ENCODE results near the gene PIRT.

The PIRT gene

DNA sequence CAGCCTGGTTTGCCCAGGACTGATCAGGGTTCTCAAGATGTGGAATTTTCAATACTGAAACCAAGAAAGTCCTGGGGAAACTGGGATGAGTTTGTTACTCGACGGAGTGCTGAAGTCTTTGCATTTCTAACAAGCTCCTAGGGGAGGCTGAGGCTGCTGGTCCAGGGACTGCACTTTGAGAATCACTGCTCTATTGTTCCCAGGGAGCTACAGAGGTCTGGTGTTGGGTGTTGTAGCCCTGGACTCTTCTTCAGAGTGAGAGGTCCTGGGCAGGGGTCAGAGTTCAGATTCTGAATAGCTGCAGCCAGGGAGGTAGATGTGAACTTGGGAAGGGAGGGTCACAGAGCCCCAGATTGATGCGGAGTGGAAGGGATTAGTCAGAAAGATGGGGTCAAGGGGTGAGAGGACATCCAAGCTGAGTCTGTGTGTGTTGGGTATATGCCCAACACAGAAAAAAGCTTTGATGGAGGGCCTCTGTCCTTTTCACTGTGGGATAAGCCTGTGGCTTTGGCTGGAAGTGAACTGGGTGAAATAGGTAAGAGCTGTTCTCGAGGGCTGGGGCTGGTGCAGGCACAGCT lies 48.1 kb downstream of the PIRT start:
- no peak for DNase-seq (ENCODE audit: insufficient read length, low spot score)

DNA sequence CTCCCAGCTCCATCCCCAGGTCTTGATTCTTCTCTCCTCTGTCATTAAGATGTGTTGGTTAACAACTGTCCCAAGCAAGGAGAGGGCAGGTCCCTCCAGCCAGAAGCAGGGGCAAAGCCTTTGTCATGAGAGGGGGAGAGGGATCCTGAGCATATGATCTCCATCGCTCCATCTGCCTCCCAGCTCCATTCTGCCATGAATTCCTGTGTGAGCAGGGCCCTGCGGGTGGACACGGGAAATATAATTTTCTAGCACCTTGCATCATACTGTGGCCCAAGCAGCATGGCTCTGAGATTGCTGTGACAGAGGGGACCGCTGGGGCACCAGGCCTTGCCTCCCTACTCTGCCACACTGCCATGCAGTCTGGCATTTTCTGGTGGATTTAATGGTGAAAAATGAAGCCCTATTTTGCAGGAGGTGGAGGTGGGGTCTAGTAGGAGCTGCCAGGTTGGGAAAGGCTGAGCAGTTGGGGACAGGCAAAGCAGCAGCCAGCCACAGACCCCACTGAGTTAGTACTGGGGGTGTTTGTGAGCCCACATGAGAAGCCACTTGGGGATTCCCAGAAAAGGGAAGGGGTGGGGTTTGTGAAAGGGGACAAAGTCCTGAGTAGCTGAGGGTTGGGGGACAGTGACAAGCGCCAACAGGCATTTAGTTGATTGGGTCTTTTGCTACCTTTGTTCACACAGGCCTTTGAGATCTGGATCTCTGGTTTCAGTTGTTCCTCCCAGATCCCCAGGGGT lies 50.4 kb downstream of the PIRT start:
- FAIRE-seq (no peak), DNase-seq (ENCODE audit: insufficient read length, low spot score) (no peak)
- no peak for TF ChIP-seq POLR2A (IDR thresholded peaks at IDR 0.05; ENCODE audit: low read depth, low read length)

More for the DNA sequence above, 48.1 kb downstream of the PIRT start:
- no peak for FAIRE-seq
- no peak for TF ChIP-seq POLR2A (IDR thresholded peaks at IDR 0.05; ENCODE audit: low read depth, low read length)

DNA sequence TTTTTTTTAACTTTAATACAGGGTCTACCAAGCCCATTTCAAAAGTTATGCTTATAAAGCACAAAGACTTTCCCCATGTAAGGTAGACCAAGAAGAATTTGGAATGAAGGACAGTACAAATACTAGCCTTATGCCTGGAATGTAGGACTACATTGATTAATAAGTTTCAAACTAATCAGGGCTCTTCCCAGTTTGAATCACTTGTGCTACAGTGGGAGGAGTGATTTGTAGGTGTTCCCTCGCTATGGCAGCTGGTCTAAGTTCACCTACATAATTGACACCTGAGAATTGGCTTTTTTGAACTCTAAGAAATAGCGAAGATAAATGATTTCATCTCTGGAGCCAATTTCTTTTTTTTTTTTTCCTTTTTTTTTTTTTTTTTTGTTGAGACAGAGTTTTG lies 52.6 kb downstream of the PIRT start:
- TF ChIP-seq POLR2A (IDR thresholded peaks at IDR 0.05; ENCODE audit: low read depth, low read length) = no peak
- no peak for DNase-seq (ENCODE audit: insufficient read length, low spot score)
- FAIRE-seq = no peak

- no peak for FAIRE-seq
- no peak for TF ChIP-seq POLR2A (IDR thresholded peaks at IDR 0.05; ENCODE audit: low read depth, low read length)
- DNase-seq (ENCODE audit: insufficient read length, low spot score) = no peak
Observed at GRCh38 chr17:10779609-10780008, 58.3 kb downstream of the PIRT start.

GRCh38 chr17:10777890-10778289 lies 60.0 kb downstream of the PIRT start:
- FAIRE-seq (no peak), DNase-seq (ENCODE audit: insufficient read length, low spot score) (no peak)
- no peak for TF ChIP-seq POLR2A (IDR thresholded peaks at IDR 0.05; ENCODE audit: low read depth, low read length)

GRCh38 chr17:10777131-10777807 lies 60.6 kb downstream of the PIRT start:
- no peak for FAIRE-seq
- TF ChIP-seq POLR2A (IDR thresholded peaks at IDR 0.05; ENCODE audit: low read depth, low read length) = no peak

GRCh38 chr17:10776381-10776780 lies 61.5 kb downstream of the PIRT start:
- TF ChIP-seq POLR2A (IDR thresholded peaks at IDR 0.05; ENCODE audit: low read depth, low read length) = no peak
- DNase-seq (ENCODE audit: insufficient read length, low spot score) (no peak), FAIRE-seq (no peak)

More at GRCh38 chr17:10777131-10777807, 60.6 kb downstream of the PIRT start:
- no peak for DNase-seq (ENCODE audit: insufficient read length, low spot score)

DNA sequence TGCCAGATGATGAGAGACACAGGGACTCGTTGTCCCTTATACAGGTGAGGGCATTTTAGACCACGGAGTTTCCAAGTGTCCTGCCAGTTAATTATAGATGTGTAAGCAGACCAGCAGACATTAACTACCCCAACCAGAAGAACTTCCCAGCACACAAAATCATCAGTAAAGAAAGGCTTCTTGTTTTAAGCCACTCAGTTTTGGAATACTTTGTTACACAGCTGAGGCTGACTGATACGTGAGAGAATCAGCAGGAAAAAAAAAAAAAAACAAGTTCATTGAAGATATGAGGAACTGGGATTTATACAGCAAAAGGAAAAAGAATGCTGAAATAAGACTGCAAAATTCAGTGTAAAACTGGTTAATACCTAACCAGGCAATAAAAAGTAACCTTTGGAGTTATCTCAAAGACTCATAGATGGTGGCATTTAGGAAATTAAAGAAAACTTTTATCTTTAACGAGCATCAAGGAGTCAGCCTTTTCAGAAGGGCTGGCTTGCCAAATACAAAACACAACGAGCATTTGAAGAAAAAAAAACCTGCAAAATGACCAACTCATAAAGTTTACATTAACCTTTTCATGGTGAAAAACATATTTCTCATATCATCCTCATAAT lies 62.0 kb downstream of the PIRT start:
- no peak for TF ChIP-seq POLR2A (IDR thresholded peaks at IDR 0.05; ENCODE audit: low read depth, low read length)
- no peak for DNase-seq (ENCODE audit: insufficient read length, low spot score)
- no peak for FAIRE-seq

DNA sequence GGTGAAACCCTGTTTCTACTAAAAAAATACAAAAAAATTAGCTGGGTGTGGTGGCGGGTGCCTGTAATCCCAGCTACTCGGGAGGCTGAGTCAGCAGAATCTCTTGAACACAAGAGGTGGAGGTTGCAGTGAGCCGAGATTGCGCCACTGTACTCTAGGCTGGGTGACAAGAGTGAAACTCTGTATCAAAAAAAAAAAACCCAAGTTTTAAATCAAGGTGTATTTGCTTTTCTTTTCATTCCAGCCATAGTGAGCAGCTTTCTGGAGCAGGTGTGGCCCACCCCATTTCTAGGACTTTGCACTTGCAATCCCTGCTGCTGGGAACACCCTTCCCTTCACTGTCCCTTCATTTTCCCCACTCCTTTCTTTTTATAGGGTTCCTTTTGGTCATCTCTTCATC lies 62.8 kb downstream of the PIRT start:
- TF ChIP-seq POLR2A (IDR thresholded peaks at IDR 0.05; ENCODE audit: low read depth, low read length) = no peak
- FAIRE-seq = no peak
- DNase-seq (ENCODE audit: insufficient read length, low spot score) = no peak

GRCh38 chr17:10773391-10773790 lies 64.5 kb downstream of the PIRT start:
- DNase-seq (ENCODE audit: insufficient read length, low spot score) (no peak), FAIRE-seq (no peak)
- no peak for TF ChIP-seq POLR2A (IDR thresholded peaks at IDR 0.05; ENCODE audit: low read depth, low read length)
